A549 (cell line): ENCODE results near the gene UNC45B. TPM values are rescaled to one million over a fixed set of nuclear protein-coding genes. Genes with fewer than 3 reads are reported as not detected.

Experiments
- ATAC-seq, 2 experiments: fragments of 200-7000 bp in 1 of 2; fragments of >200 bp in 1 of 2; cut with Nextera tagmentation in 1 of 2; cut with Tn5 transposase in 1 of 2; 3 replicates each; pipeline versions ENCODE4 v1.8.0 to v1.9.1; 2018 to 2020; ENCODE audit warnings: mild to moderate bottlenecking in 1 of 2, moderate library complexity in 1 of 2
- CTCF ChIA-PET: fragments of 300-600 bp; sonication (Branson Sonifier 250); formaldehyde crosslinking; extraction: SDS; loops from one replicate; lab custom pipeline; 2021; ENCODE audit warnings: antibody characterized with exemption, inconsistent platforms; lab: Yijun Ruan, JAX
- POLR2A ChIA-PET: fragments of 350-600 bp; formaldehyde crosslinking; extraction: SDS; loops from one replicate; lab custom pipeline; 2021; ENCODE audit warnings: antibody characterized with exemption, inconsistent platforms; lab: Yijun Ruan, JAX
- DNase-seq, 2 experiments: peaks; one replicate each; pipeline versions ENCODE4 v3.0.0 to v3.0.0-alpha.2; 2011 to 2016; ENCODE audit warnings: low read depth in 1 of 2, low spot score in 1 of 2
- FAIRE-seq: peaks from 2 replicates; lab custom pipeline; 2011; peaks lifted over from hg19 to GRCh38; lab: Jason Lieb, UNC
- H3K27ac ChIP-seq, 2 experiments: fragments of >200 bp; sonication (Bioruptor Twin); formaldehyde crosslinking; 3 replicates each; pipeline ENCODE4 v1.5.1; 2016 to 2017
- H3K4me1 ChIP-seq: fragments of >200 bp; sonication (Bioruptor Twin); formaldehyde crosslinking; 3 replicates; pipeline ENCODE4 v1.6.1; 2016
- H3K4me2 ChIP-seq: fragments of >200 bp; sonication (Bioruptor Twin); formaldehyde crosslinking; 3 replicates; pipeline ENCODE4 v1.6.1; 2016
- H3K4me3 ChIP-seq: fragments of >200 bp; sonication (Bioruptor Twin); formaldehyde crosslinking; 3 replicates; pipeline ENCODE4 v1.5.1; 2016
- H3K9me3 ChIP-seq: fragments of >200 bp; sonication (Bioruptor Twin); formaldehyde crosslinking; 3 replicates; pipeline ENCODE4 v1.6.1; 2016
- CBX2 ChIP-seq: fragments of 200-600 bp; sonication (generic); IDR thresholded peaks from 2 replicates; pipeline ENCODE4 v1.6.1; 2016; ENCODE audit warnings: low read depth, mild to moderate bottlenecking, borderline replicate concordance
- EHF ChIP-seq: fragments of 250-450 bp; sonication (Bioruptor Pico); IDR thresholded peaks from 2 replicates; pipeline ENCODE4 v1.5.0; 2020; ENCODE audit warnings: mild to moderate bottlenecking
- ESRRA ChIP-seq: fragments of 150-350 bp; IDR thresholded peaks from 2 replicates; pipeline ENCODE4 v1.6.1; 2014; ENCODE audit warnings: mild to moderate bottlenecking, low read length, borderline replicate concordance
- GATA3 ChIP-seq: IDR thresholded peaks from 2 replicates; pipeline ENCODE4 v1.6.1; 2012; ENCODE audit warnings: borderline replicate concordance
- HDAC2 ChIP-seq: fragments of 200-600 bp; sonication (generic); IDR thresholded peaks from 2 replicates; pipeline ENCODE4 v1.6.1; 2016
- HEYL ChIP-seq: fragments of 250-450 bp; sonication (Bioruptor Pico); IDR thresholded peaks from 2 replicates; pipeline ENCODE4 v1.8.0; 2021; ENCODE audit warnings: mild to moderate bottlenecking, moderate library complexity
- HOXB13 ChIP-seq: fragments of 250-450 bp; sonication (Bioruptor Pico); IDR thresholded peaks from 2 replicates; pipeline ENCODE4 v1.5.0; 2020; ENCODE audit warnings: low read depth, mild to moderate bottlenecking, moderate library complexity
- HOXB5 ChIP-seq: fragments of 250-450 bp; sonication (Bioruptor Pico); IDR thresholded peaks from 2 replicates; pipeline ENCODE4 v1.5.0; 2020; ENCODE audit warnings: mild to moderate bottlenecking, moderate library complexity
- JUN ChIP-seq, 2 experiments: fragments of >200 bp; sonication (Bioruptor Twin); formaldehyde crosslinking; IDR thresholded peaks; 2 replicates in 1 of 2; 3 replicates in 1 of 2; pipeline ENCODE4 v1.6.1; 2016 to 2017
- MAZ ChIP-seq: fragments of 150-350 bp; IDR thresholded peaks from 2 replicates; pipeline ENCODE4 v1.6.1; 2014; ENCODE audit warnings: antibody characterized with exemption, low read depth, low read length, borderline replicate concordance
- PHF8 ChIP-seq: fragments of 200-600 bp; sonication (generic); IDR thresholded peaks from 2 replicates; pipeline ENCODE4 v1.6.1; 2016; ENCODE audit warnings: low read depth, mild to moderate bottlenecking, antibody characterized with exemption, moderate library complexity, borderline replicate concordance
- POLR2AphosphoS2 ChIP-seq: conservative IDR thresholded peaks from 2 replicates; pipeline ENCODE4 v1.6.1; 2012; ENCODE audit warnings: low read length, improper control_type of control experiment, inconsistent platforms
- RAD21 ChIP-seq, 2 experiments: fragments of >200 bp in 1 of 2; sonication (Bioruptor Twin) in 1 of 2; formaldehyde crosslinking in 1 of 2; IDR thresholded peaks in 1 of 2; conservative IDR thresholded peaks in 1 of 2; 2 replicates in 1 of 2; 3 replicates in 1 of 2; pipeline ENCODE4 v1.6.1; 2012 to 2018; ENCODE audit warnings: inconsistent platforms in 1 of 2
- SMC3 ChIP-seq: fragments of >200 bp; sonication (Bioruptor Twin); formaldehyde crosslinking; IDR thresholded peaks from 3 replicates; pipeline ENCODE4 v1.6.1; 2018; ENCODE audit warnings: inconsistent platforms
- TFCP2L1 ChIP-seq: fragments of 250-450 bp; sonication (Bioruptor Pico); IDR thresholded peaks from 2 replicates; pipeline ENCODE4 v1.5.0; 2021; ENCODE audit warnings: mild to moderate bottlenecking
- TP53 ChIP-seq: fragments of 250-450 bp; sonication (Bioruptor Pico); IDR thresholded peaks from 2 replicates; pipeline ENCODE4 v1.5.0; 2021; ENCODE audit warnings: mild to moderate bottlenecking, moderate library complexity
- ZFP36 ChIP-seq: fragments of 450-650 bp; IDR thresholded peaks from 2 replicates; pipeline ENCODE4 v1.6.1; 2014; ENCODE audit warnings: borderline replicate concordance; ENCODE audit not compliant: partially characterized antibody
- whole genome bisulfite sequencing: methylation state at CpG from one replicate; pipeline ENCODE4 v1.1.6; 2017; ENCODE audit errors: missing lambda C conversion rate; 5-methylcytosine and 5-hydroxymethylcytosine counted together
- polyA plus RNA-seq, 4 experiments: library from polyadenylated mRNA; depleted of rRNA in 3 of 4; stranded (reverse); fragments of >200 nt; fragmentation: RNase III in 1 of 4; extraction: RNeasy Plus Mini Kit Qiagen cat#74134 plus additional on column Dnase treatment in 1 of 4; gene quantifications; 2 replicates in 3 of 4; 3 replicates in 1 of 4; pipeline ENCODE4 v1.2.3, GENCODE V29; 2011 to 2017
- TF ChIP-seq, protein P1 (sequence below): fragments of >200 bp; sonication (Bioruptor Twin); formaldehyde crosslinking; IDR thresholded peaks from 3 replicates; pipeline ENCODE4 v1.6.1; 2016
- TF ChIP-seq, protein P2 (sequence below): fragments of 250-450 bp; sonication (Bioruptor Pico); IDR thresholded peaks from 2 replicates; pipeline ENCODE4 v1.5.0; 2021; ENCODE audit warnings: mild to moderate bottlenecking, moderate library complexity, borderline replicate concordance
- TF ChIP-seq, protein P3 (sequence below): fragments of 450-650 bp; IDR thresholded peaks from 2 replicates; pipeline ENCODE4 v1.6.1; 2014; ENCODE audit warnings: antibody characterized with exemption
- TF ChIP-seq, protein P4 (sequence below): fragments of >200 bp; sonication (Bioruptor Twin); formaldehyde crosslinking; IDR thresholded peaks from 2 replicates; pipeline ENCODE4 v1.6.1; 2016
- TF ChIP-seq, protein P5 (sequence below): IDR thresholded peaks from 2 replicates; pipeline ENCODE4 v1.6.1; 2012; ENCODE audit warnings: low read depth, borderline replicate concordance
- TF ChIP-seq, protein P6 (sequence below): IDR thresholded peaks from 2 replicates; pipeline ENCODE4 v1.6.1; 2012
- TF ChIP-seq, protein P7 (sequence below): fragments of >200 bp; sonication (Bioruptor Twin); formaldehyde crosslinking; IDR thresholded peaks from 3 replicates; pipeline ENCODE4 v1.5.1; 2016
- TF ChIP-seq, protein P8 (sequence below): fragments of 200-600 bp; sonication (generic); IDR thresholded peaks from 2 replicates; pipeline ENCODE4 v1.6.1; 2016; ENCODE audit warnings: antibody characterized with exemption, mild to moderate bottlenecking, moderate library complexity
- TF ChIP-seq, protein P9 (sequence below): IDR thresholded peaks from 2 replicates; pipeline ENCODE4 v1.6.1; 2012

The UNC45B gene
- polyA plus RNA-seq, 2 of the 4 experiments (the other 2 are of a cell fraction), result not detected

DNA sequence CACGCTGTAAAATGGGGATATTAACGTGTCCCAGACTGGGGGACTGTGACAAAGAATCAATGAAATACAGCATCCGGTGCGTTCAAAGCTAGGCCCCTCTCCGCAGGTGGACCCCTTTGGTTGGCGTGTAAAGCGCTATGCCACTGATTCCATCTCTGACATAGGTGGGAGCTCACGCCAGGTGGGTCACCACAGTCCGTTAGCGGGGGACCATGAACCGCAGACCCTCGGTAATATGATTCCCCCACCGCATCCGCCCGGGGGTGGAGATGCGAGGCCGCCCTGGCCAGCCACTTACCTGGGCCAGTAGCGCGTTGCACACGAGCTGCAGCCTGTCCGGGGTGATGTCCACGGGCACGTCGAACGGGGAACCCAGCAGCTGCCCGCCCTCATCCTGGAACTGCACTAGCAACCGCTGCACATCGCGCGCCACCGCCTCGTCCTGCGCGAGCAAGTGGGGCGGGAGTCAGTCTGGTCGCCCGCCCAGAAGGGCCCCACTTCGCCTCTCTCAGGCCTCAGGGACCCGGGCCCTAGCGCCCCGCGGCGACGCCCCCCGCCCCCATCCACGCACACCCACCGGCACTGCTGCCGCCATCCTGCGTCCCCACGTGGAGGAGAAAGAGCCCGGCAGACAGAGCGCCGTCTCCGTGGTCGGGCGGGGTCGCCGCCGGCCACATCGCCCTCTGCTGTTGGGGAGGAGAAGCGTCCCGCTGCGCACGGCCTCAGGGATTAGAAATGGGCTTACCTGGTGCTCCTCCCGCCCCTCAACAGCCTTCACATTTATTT, 5.7 kb upstream of the UNC45B start, which contains the start of gene NLE1:
Gene NLE1, minus strand, starts transcription at position 623 of the 786 bp plus-strand sequence. Its CDS starts 28 bp downstream, at position 595.
- Histone ChIP-seq H3K4me2 (peak within 1 kb of the TSS; percentile 83), H3K4me1 (peaks cover 9% of the 10 kb centered on the region; the same call in 2 of the 3 replicates), H3K4me3 (peak within 1 kb of the TSS; percentile 87), H3K27ac (peak within 1 kb of the TSS; percentile 84 to 93), H3K9me3 (no peaks in the 10 kb centered on the region)
- no peak for FAIRE-seq
- DNase-seq, result peak; percentile 86 to 93
- ATAC-seq, result peak; percentile 96 to 97
- ChIA-PET POLR2A (interaction anchor here (0.8 to 1.1 kb wide), 2 partner anchors 11 to 52 kb away, joined by 3 to 7 read pairs; no protein-coding TSS in a partner anchor), CTCF (interaction anchor here (0.6 to 3.5 kb wide), 17 partner anchors 8 to 520 kb away, joined by 3 to 27 read pairs (median 4); partner anchors contain the start of genes FNDC8 and RAD51D)
- WGBS, result under 1% methylated on average over 44 of the region's 65 CpGs
- TF ChIP-seq JUN (IDR thresholded peaks at IDR 0.05) (peak; percentile 61 to 98; a peak in 4 of 5 replicates), MAZ (0 out of 2 replicates have a peak, but pooled peaks have one; percentile 72), ZFP36 (no peak), HDAC2 (no peak), HOXB13 (CRISPR knock-in tag) (no peak), RAD21 (conservative IDR thresholded peaks at IDR 0.05 in 1 of 2, IDR thresholded peaks at IDR 0.05 in 1 of 2) (peak; percentile 30 to 48), CBX2 (no peak), EHF (CRISPR knock-in tag) (no peak), HOXB5 (CRISPR knock-in tag) (no peak), TP53 (no peak), PHF8 (peak; percentile 77), TFCP2L1 (CRISPR knock-in tag) (no peak), ESRRA (no peak), POLR2AphosphoS2 (no peak), SMC3 (peak; percentile 72), GATA3 (peak; percentile 40; the same call in 1 of the 2 replicates), HEYL (CRISPR knock-in tag) (no peak)
- TF ChIP-seq, protein P1, sequence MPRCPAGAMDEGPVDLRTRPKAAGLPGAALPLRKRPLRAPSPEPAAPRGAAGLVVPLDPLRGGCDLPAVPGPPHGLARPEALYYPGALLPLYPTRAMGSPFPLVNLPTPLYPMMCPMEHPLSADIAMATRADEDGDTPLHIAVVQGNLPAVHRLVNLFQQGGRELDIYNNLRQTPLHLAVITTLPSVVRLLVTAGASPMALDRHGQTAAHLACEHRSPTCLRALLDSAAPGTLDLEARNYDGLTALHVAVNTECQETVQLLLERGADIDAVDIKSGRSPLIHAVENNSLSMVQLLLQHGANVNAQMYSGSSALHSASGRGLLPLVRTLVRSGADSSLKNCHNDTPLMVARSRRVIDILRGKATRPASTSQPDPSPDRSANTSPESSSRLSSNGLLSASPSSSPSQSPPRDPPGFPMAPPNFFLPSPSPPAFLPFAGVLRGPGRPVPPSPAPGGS, result peak; percentile 84
- TF ChIP-seq, protein P2, sequence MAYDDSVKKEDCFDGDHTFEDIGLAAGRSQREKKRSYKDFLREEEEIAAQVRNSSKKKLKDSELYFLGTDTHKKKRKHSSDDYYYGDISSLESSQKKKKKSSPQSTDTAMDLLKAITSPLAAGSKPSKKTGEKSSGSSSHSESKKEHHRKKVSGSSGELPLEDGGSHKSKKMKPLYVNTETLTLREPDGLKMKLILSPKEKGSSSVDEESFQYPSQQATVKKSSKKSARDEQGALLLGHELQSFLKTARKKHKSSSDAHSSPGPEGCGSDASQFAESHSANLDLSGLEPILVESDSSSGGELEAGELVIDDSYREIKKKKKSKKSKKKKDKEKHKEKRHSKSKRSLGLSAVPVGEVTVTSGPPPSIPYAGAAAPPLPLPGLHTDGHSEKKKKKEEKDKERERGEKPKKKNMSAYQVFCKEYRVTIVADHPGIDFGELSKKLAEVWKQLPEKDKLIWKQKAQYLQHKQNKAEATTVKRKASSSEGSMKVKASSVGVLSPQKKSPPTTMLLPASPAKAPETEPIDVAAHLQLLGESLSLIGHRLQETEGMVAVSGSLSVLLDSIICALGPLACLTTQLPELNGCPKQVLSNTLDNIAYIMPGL (CRISPR knock-in tag), result peak; percentile 94
- TF ChIP-seq, protein P3, sequence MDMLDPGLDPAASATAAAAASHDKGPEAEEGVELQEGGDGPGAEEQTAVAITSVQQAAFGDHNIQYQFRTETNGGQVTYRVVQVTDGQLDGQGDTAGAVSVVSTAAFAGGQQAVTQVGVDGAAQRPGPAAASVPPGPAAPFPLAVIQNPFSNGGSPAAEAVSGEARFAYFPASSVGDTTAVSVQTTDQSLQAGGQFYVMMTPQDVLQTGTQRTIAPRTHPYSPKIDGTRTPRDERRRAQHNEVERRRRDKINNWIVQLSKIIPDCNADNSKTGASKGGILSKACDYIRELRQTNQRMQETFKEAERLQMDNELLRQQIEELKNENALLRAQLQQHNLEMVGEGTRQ, result peak; percentile 56; the same call in 1 of the 2 replicates
- TF ChIP-seq, protein P4, sequence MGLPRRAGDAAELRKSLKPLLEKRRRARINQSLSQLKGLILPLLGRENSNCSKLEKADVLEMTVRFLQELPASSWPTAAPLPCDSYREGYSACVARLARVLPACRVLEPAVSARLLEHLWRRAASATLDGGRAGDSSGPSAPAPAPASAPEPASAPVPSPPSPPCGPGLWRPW, result no peak
- TF ChIP-seq, protein P5, sequence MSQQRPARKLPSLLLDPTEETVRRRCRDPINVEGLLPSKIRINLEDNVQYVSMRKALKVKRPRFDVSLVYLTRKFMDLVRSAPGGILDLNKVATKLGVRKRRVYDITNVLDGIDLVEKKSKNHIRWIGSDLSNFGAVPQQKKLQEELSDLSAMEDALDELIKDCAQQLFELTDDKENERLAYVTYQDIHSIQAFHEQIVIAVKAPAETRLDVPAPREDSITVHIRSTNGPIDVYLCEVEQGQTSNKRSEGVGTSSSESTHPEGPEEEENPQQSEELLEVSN, result peak; percentile 88
- TF ChIP-seq, protein P6, sequence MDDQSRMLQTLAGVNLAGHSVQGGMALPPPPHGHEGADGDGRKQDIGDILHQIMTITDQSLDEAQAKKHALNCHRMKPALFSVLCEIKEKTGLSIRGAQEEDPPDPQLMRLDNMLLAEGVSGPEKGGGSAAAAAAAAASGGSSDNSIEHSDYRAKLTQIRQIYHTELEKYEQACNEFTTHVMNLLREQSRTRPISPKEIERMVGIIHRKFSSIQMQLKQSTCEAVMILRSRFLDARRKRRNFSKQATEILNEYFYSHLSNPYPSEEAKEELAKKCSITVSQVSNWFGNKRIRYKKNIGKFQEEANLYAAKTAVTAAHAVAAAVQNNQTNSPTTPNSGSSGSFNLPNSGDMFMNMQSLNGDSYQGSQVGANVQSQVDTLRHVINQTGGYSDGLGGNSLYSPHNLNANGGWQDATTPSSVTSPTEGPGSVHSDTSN, result peak; percentile 61; the same call in 1 of the 2 replicates
- TF ChIP-seq, protein P7, sequence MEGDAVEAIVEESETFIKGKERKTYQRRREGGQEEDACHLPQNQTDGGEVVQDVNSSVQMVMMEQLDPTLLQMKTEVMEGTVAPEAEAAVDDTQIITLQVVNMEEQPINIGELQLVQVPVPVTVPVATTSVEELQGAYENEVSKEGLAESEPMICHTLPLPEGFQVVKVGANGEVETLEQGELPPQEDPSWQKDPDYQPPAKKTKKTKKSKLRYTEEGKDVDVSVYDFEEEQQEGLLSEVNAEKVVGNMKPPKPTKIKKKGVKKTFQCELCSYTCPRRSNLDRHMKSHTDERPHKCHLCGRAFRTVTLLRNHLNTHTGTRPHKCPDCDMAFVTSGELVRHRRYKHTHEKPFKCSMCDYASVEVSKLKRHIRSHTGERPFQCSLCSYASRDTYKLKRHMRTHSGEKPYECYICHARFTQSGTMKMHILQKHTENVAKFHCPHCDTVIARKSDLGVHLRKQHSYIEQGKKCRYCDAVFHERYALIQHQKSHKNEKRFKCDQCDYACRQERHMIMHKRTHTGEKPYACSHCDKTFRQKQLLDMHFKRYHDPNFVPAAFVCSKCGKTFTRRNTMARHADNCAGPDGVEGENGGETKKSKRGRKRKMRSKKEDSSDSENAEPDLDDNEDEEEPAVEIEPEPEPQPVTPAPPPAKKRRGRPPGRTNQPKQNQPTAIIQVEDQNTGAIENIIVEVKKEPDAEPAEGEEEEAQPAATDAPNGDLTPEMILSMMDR, result peak; percentile 90
- TF ChIP-seq, protein P8, sequence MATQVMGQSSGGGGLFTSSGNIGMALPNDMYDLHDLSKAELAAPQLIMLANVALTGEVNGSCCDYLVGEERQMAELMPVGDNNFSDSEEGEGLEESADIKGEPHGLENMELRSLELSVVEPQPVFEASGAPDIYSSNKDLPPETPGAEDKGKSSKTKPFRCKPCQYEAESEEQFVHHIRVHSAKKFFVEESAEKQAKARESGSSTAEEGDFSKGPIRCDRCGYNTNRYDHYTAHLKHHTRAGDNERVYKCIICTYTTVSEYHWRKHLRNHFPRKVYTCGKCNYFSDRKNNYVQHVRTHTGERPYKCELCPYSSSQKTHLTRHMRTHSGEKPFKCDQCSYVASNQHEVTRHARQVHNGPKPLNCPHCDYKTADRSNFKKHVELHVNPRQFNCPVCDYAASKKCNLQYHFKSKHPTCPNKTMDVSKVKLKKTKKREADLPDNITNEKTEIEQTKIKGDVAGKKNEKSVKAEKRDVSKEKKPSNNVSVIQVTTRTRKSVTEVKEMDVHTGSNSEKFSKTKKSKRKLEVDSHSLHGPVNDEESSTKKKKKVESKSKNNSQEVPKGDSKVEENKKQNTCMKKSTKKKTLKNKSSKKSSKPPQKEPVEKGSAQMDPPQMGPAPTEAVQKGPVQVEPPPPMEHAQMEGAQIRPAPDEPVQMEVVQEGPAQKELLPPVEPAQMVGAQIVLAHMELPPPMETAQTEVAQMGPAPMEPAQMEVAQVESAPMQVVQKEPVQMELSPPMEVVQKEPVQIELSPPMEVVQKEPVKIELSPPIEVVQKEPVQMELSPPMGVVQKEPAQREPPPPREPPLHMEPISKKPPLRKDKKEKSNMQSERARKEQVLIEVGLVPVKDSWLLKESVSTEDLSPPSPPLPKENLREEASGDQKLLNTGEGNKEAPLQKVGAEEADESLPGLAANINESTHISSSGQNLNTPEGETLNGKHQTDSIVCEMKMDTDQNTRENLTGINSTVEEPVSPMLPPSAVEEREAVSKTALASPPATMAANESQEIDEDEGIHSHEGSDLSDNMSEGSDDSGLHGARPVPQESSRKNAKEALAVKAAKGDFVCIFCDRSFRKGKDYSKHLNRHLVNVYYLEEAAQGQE, result no peak
- TF ChIP-seq, protein P9, sequence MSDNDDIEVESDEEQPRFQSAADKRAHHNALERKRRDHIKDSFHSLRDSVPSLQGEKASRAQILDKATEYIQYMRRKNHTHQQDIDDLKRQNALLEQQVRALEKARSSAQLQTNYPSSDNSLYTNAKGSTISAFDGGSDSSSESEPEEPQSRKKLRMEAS, result peak; percentile 100
